GM18951 (cell line): ENCODE results near the gene GRID1.

Experiments
- POLR2A ChIP-seq: IDR thresholded peaks from 4 replicates; pipeline ENCODE4 v1.6.1; 2011; ENCODE audit warnings: mild to moderate bottlenecking; ENCODE audit not compliant: insufficient read length, insufficient read depth; ENCODE audit errors: extremely low read depth
- in situ Hi-C: fragments of 300-500 bp; cut with MboI; formaldehyde crosslinking; loops from one replicate; pipeline ENCODE4 v1.12.0; 2022; ENCODE audit warnings: low sequenced_read_pairs, mixed read lengths, inconsistent platforms; ENCODE audit not compliant: unreplicated experiment

The GRID1 gene

GRCh38 chr10:86063341-86063740, 303.3 kb downstream of the GRID1 start:
- in situ Hi-C loops = no loop called here
- no peak for TF ChIP-seq POLR2A

- no peak for TF ChIP-seq POLR2A
- in situ Hi-C loops = no loop called here
Observed at GRCh38 chr10:86062647-86063145, 303.9 kb downstream of the GRID1 start.

- TF ChIP-seq POLR2A = no peak
- in situ Hi-C loops = no loop called here
Observed at GRCh38 chr10:86062198-86062550, 304.4 kb downstream of the GRID1 start.

- no peak for TF ChIP-seq POLR2A
- in situ Hi-C loops = no loop called here
Observed at GRCh38 chr10:86061278-86062197, 305.1 kb downstream of the GRID1 start.

- TF ChIP-seq POLR2A = no peak
- in situ Hi-C loops = no loop called here
Observed at GRCh38 chr10:86060386-86061277, 306.0 kb downstream of the GRID1 start.

GRCh38 chr10:86059892-86060291, 306.7 kb downstream of the GRID1 start:
- no peak for TF ChIP-seq POLR2A
- in situ Hi-C loops = no loop called here

- TF ChIP-seq POLR2A = no peak
- in situ Hi-C loops = no loop called here
Observed at GRCh38 chr10:86058964-86059363, 307.6 kb downstream of the GRID1 start.

- in situ Hi-C loops = no loop called here
- no peak for TF ChIP-seq POLR2A
Observed at GRCh38 chr10:86057708-86058107, 308.9 kb downstream of the GRID1 start.

GRCh38 chr10:86056672-86057071, 309.9 kb downstream of the GRID1 start:
- no peak for TF ChIP-seq POLR2A
- in situ Hi-C loops = no loop called here

GRCh38 chr10:86055928-86056327, 310.7 kb downstream of the GRID1 start:
- no peak for TF ChIP-seq POLR2A
- in situ Hi-C loops = no loop called here

- in situ Hi-C loops = no loop called here
- no peak for TF ChIP-seq POLR2A
Observed at GRCh38 chr10:86053675-86054074, 312.9 kb downstream of the GRID1 start.

- TF ChIP-seq POLR2A = no peak
- in situ Hi-C loops = no loop called here
Observed at GRCh38 chr10:86051586-86051985, 315.0 kb downstream of the GRID1 start.

GRCh38 chr10:86049442-86049841, 317.2 kb downstream of the GRID1 start:
- in situ Hi-C loops = no loop called here
- no peak for TF ChIP-seq POLR2A

- in situ Hi-C loops = no loop called here
- no peak for TF ChIP-seq POLR2A
Observed at GRCh38 chr10:86048973-86049372, 317.6 kb downstream of the GRID1 start.

GRCh38 chr10:86048571-86048970, 318.0 kb downstream of the GRID1 start:
- in situ Hi-C loops = no loop called here
- no peak for TF ChIP-seq POLR2A
